NCI-H1694 treated with DMSO at 0.1 percent for 48 hours (cell line): ENCODE results near the gene LRCH4.

Source experiments
- DNase-seq: peaks from one replicate; lab custom pipeline; 2025; lab: John Stamatoyannopoulos, UW

LRCH4 gene

DNA sequence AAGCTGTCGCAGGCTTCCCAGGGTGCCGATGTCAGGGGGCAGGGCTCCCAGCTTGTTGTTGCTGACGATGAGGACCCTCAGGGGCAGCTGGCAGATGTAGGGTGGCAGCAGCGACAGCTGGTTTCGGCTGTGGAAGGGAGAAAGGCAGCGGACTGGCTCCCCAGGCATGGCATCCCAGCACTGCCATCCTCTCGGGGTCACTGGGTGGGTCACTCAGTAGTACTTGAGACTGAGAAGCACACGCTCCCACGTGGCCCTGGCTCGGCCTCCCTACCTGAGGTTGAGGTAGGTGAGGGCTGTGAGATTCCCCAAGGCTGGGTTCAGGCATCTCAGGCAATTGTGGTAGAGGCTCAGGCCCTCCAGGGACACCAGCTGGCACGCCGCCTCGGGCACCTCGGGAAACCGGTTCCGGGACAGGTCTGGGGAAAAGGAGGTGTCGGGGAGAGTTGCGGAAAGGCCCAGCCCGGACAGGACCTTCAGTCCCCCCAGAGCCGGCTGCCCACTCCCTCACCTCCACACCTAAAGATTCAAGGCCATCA is 3.8 kb downstream of the LRCH4 start:
- no peak for DNase-seq

DNA sequence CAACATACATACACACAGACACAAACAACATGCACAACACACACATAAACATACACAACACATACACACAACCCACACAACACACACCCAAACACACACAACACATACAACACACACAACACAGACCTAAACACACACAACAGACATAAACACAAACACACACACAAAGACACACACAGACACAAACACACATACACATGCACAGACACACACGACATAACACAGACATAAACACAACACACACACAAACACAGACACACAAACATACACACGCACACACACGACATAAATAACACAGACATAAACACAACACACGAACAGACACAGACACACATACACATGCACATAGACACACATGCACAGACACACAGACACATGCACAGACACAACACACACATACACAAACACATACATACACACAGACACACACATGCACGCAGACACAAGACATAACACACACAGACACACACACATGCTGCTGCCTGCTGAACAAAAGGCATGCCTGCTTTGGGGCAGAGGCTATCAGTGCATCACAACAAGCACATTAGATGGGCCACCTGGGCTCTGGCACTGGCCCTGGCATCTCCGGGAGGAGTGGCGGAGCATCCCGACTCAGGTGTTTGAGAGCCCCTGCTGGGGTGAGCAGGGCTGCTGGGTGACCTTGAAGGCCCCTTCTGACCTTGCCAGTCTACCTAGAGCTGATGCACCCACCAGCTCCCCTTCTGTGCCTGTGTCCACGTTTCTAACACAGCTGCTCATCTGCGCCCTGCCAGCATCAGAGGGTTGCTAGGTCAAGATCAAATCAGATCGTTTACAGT is 5.3 kb downstream of the LRCH4 start:
- no peak for DNase-seq

DNA sequence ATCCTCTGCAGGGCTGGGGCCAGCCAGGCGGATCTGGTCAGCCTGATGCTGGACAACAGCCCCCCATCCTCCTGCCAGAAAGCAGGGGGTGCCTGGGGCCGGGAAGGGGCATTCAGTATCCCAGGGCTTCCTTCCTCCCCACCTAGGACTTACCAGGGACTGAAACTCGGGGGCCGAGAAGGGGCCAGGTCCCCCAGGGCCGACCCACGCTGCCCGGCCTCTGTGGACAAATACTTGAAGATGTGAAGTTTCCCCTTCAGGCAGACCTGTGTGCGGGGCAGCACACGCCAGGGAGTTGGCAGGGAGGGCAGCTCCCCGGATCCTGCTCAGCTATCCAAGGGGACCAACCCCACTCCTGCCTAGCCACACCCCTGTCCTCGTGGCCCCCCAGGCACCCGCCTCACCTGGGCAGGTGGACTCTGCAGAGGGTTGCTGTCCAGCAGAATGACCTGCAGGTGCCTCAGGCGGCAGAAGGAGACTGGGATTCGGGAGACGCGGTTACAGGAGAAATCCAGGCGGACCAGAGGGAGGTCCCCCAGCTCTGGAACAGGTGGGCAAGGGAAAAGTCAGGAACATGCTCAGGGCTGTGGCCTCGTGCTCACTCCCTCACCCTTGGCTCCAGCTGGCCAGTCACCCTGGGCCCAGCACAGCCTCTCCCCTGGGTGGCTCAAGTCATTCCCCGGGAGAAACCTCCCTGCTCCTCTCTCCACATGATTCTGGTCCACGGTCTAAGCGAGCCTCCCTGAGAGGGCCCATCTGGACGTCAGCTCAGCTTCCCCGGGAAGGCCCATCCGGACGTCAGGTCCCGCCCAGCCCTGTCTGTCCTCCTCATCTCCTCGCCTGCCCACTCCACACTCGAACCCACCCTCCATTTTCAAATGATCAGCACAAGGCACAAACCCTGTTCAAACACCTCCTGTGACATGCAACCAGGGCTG is 7.4 kb downstream of the LRCH4 start:
- no peak for DNase-seq

DNA sequence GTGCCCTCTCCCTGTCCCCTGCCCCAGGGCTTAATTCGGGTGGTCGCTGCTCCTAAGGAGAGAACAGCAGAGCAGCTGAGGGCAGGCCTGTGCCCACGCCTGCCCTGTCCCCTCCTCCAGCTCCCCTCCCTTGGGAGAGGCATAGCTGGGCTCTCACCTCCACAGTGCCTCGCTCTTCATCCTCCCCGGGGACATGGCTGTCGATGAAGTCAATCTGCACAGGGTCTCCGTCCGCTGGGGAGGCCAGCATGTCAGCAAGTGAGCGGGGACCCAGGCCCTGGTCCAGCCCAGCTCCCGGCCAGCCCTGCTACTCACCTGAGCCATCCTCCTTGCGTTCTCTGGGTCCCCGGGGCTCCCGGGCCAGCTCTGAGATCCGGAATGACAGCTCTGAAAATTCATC is 8.4 kb downstream of the LRCH4 start:
- DNase-seq: no peak

DNA sequence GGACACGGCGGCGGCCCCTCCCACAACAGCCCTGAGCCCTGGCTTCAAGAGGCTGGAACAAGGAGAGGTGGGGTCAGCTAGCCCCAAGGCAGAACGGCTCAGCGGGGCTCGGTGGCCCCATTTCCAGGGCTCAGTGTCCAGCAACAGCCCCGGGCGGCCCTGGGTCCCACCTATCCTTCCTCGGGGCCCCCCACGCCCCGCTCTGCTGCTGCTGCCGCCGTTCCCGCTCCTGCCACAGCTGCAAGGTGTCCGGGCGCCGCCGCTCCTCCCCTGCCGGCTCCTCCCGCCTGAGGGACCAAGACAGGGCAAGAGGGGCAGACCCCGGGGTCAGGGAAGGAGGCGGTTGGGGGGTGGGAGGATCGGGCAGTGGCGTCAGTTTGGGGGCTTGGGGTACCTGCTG is 8.8 kb downstream of the LRCH4 start:
- no peak for DNase-seq

DNA sequence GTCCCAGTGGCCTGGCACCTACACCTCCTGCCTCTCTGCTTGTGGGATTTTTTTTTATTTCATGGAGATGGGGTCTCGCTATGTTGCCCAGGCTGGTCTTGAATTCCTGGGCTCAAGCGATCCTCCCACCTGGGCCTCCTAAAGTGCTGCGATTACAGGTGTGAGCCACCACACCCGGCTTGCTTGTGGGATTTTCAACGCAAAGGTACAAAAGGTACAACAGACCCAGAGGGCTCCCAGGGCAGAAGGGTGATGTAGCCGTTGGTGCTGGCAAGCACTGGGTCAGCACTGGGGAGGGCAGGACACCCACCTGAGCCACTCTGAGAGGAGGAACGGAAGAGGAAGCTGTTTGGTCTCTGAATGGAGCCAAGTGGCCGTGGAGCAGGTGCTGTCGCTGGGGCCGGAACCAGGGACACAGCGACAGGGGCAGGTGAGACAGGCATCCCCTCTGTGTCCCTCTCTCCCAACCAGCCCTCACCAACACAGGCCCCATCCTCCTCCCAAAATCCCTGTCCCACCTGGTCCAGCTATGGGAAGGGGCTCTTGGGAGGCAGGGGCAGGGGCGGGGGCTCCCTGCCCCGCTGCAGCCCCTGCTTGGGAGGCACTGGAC is 9.4 kb downstream of the LRCH4 start:
- DNase-seq: no peak

DNA sequence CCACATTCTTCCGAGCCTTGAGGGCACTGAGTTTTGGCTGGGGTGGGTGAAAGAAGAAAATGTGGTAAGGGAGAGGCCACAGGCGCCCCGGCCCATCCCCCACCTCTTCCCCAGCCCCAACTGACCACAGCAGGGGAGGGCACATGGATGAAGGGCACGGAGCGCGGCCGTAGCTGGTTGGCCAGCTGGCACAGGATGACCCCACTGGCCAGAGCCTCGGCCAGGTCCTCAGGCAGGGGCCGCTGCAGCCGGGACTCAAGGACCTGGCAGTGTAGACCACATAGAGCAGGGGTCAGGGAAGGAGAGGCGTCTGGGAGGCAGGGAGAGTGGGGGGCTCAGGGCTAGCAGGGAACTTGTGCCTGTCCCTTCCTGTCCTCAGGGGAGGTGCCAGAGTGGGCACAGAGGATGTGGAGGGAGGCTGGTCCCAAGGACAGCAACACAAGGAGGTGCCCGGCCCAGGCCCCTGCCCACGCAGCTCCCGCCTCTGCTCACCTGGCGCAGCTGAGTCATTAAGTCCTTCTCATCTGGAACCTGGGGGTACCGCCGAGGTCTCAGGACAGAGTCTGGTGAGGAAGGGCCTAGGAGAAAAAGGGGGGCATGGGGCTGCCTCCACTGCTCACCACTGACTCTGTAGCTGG is 10.1 kb downstream of the LRCH4 start:
- no peak for DNase-seq

DNA sequence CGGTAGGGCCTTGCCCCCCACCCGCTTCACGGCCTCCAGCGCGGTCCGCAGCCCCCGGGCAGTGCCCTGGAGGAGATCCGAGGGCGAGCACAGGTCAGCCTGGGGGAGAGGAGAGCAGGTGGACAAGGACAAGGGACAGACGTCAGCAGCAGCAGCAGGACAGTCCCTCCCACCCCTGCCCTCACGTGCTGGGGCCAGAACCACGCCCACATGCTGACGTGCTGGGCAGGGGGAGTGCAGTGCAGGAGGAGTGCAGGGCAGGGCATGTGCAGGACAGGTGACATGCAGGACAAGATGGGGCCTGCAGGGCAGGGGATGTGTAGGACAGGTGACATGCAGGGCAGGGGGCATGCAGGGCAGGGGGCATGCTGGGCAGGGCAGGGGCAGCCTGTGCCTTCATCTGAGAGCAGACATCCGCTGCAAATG is 10.7 kb downstream of the LRCH4 start:
- no peak for DNase-seq

DNA sequence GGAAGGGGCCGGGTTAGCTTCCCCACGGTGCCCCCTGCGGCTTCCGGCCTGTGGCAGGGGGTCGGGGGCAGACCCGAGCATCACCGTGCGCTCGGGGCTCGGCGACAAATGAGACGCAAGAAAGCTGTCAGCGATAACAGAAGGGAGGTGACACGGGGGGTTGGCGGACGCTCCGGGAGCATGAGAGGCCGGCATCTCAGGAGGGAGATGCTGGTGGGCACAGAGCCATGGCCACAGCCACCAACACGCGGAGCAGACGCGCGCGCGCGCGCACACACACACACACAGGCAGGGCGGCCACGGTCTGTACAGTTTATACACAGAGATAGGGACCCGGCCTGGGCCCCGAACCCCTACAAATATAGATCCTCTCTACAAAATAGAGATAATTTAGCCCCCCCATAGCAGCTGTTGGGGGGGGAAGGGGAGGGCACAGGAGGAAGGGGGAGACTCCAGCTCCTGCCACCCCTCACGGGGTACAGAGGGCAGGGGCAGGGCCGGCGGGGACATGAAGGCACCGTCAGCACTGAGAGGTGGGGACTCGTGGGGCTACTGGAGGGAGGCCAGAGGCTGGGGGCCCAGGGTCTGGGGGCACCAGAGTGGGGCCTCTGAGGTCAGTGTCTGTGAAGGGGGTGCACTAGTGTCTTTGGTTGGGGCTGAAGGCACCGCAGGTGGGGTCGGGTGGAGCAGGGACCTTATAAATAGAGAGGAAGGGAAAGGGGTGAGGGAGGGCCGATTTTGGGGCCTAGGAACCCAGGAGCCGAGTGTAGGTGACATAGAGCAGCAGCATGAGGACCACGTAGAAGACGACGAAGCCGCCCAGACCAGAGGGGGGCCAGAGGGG is 11.3 kb downstream of the LRCH4 start:
- no peak for DNase-seq

DNA sequence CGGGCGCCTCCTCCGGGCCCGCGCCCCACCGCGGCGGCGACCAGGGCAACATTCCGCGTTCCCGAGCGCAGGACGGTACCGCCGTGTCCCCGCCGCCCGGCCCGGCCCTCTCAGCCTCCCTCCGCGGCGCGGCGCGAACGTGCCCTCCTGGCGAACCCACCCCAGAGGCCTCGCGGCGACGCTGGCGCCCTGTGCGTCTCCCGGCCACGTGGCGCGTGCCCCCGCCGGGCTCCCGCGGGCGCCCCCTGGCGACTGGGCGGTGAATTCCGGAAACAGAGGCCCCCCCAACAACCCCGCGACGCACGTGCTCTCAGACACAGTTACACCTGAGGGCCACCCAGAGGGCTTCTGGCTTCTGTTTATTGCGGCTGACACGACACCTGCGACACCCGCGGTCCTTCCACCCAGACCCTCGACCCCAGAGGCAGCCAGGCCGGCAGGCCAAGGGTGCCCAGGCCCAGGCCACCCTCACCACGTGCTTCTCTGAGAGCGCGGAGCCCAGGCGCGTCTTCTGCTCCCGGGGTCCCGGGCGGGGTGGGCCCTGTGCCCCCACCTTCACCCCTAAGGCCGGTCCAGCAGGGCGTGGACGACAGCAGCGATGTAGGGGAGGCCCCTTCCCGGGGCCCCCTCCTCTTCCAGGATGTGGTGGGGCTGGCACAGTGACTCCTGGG is 12.1 kb downstream of the LRCH4 start, which contains the start of gene SAP25:
Gene SAP25 (minus strand): TSS at position 210 of the 671 bp plus-strand sequence. CDS start 158 bp downstream, at position 52.
- no peak for DNase-seq

DNA sequence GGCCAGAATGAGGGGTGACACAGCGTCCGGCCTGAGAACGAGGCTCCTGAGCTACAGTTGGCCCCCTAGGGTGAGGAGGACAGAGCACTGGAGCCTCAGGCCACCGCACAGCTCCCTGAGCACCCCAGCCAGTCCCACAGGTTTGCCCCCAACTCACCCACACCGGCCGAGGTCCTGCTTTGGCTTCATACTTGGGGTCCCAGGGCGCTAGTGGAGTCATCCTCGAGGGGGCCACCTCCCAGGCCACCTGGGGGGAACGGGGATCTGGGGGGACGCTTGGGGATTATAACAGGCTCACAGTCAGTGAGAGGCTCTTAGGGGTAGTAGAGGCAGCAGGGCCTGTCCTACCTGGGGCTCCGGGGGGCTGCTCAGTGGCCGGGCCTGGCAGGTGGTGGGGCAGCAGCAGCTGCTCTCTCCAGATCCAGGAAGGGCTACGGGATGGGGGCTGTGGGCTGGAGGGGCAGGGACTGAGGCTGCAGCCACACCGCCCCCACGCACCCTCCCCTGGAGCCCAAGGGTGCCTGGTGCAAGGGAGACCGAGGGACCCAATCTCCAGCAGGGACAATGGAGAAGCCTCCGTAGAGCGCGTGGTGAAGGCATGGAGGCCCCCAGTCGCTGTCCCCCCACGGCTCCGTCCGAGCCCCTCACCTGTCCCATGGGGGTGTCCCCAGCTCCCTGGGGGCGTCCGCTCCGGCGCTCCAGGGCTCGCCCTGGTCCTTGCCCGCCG is 12.8 kb downstream of the LRCH4 start:
- no peak for DNase-seq

DNA sequence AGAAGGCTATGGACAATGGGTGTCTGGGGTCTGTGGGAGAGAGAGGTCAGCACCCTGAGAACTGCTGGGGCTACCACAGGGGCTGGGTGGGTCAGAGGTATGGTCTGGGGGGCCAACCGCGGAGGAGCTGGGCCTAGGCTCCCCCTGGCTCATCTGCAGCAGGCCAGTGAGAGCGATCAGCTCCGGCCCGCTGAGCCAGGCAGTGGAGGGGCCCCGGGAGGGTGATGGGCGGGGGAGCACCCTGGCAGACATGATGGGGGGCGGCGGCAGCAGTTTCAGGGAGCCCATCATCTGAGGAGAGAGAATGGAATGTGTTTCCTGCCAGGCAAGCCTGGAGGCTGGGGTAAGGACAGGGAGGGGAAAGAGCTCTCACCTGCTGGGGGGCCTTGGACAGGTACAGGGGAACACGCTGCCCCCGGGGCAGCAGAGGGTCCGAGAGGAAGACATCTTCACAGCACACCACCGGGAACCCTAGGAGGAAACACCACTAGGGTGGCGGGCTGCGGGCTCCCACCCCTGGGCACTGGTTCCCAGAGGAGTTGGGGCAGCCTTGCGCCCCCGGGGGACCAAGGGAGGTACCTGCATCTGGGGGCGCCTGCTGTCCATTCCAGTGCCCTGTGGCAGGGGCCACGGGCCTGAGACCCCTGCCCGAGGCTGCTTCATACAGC is 13.5 kb downstream of the LRCH4 start:
- no peak for DNase-seq

DNA sequence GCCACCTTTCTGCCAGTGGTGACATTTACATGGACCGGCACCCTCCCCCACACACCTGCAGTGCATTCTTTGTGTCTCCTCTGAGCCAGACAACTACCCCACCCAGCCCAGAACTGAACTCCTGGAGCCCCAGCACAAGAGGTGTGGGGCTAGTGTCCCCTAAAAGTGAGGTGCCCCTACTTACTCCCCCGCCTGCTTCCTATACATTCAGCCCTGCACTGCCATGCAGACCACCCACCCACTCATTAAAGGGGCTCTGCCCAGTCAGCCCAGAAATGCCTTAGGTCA is 14.2 kb downstream of the LRCH4 start:
- DNase-seq: no peak

DNA sequence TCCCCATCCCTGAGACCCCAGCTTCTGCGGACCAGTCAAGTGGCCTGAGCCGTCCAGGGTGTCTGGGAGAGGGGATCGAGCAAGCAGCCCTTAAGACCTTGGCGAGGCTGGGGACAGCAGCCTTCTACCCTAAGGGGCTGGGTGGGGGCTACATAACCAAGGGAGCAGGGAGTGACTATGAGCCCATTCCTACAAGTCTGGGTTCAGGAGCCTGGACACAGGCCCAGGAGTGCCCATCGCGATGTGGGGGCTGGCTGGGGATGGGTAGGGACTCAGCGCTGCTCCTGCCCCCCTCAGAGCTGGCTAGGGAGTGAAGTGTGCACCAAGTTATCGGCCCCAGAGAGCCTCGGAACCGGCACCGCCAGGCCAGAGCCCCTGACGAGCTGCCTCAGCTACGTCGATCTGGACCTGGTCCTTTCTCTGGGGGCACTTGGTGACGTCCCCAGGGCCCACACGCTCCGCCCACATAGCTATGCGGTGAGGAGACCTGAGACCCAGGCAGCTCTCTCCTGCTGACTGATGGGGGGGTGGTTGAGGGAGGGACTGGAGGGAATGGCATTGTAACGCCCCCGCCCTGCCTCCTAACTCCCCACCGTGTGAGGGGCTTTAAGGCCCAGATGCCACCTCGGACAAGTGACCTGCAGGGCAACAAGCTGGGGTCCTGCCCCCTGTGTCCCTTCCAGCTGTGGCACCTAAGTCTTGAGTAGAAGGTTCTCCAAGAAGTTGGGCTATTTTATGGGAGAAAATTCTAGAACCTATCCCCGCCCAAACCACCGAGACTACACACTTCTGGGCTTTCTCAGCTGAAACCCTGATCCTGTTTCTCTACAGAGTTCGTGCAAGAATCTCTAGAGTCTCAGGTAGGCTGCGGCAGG is 14.7 kb downstream of the LRCH4 start:
- no peak for DNase-seq

DNA sequence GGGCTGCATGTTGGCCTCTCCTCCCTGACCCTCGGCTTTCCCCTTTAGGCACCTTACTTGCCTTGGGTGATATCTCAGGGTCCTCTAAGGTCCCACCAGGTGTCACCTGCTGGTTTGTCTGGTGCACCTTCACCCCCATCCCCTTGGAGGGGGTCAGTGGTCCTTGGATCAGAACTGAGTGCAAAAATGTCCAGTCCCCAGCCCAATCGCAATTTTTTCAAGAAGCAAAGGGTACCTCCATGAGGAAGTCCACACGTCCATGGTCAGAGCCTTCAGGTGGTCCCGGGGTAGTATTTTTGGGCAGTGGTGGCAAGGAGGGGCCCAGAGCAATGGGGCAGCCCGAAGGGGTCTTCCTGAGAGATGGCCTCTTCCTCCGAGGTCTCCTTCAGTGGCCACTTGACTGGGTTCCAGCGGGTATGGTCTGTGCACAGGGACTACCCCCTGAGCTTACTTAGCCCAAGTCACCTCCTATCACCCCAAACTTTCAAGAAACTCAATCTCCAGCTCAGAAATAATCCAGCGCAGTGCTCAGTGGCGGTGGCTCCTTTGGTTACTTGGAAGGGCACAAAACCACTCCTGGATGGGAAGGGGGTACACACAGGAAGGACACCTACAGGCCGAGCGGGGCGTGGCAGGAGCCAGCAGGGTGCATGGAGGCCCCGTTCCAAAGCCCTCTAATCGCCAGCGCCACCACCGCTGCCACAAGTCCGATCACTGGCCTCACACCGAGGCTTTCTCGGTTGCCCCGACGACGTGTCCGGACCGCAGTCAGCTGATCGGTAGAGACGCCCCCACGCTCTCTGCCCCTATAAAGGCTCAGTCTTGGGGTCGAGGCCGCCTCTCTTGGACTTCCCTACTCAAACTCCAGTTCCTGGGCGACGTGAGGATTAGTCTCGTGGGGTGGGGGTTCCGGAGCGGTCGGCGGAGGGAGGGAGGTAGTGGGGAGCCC is 16.8 kb downstream of the LRCH4 start:
- no peak for DNase-seq

DNA sequence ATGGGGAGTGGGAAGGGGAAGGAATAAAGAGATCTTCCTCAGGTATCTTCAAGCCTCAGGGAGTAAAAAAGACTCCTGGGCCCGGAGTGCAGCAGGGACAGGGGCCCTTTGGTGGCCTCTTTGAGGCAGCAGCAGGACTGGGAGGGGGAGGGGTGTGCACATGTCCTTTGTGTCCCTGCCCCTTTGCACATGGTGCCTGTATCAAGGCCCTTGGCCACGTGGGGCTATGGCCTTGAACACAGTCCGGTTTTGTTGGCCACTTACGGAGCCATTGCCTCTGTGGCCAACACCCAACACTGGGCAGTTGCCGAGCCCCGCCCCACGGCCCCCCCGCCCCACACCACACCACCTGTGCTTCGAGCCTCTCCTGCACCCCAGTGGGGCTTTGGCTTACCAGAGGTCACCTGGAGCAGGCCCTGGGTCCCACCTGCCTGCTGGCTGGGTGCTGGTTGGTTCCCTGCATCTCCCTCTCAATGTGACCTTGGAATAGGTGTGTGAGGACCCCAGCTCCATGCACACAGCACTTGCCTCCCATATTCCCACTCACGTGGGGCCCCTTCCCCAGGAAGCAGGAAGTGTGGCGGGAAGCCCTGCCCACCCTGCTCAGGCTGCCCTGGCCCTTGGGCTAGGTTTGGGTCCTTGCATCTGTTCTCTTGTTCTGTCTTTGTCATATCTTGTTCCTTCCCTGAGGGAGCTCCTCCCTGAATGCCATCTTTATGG is 17.6 kb downstream of the LRCH4 start:
- DNase-seq: no peak
